K562 (cell line): ENCODE results near the gene RNF187. TPM values are rescaled to one million over a fixed set of nuclear protein-coding genes. Genes with fewer than 3 reads are reported as not detected.

ENCODE experiments used
- FOSL1 ChIP-seq: fragments of 200-800 bp; sonication (Bioruptor generic); conservative IDR thresholded peaks from 2 replicates; pipeline ENCODE4 v1.6.1; 2016; ENCODE audit warnings: missing genetic modification characterization, missing compliant biosample characterization
- HDAC1 ChIP-seq, 2 experiments: fragments of 450-650 bp; IDR thresholded peaks; 2 replicates each; pipeline ENCODE4 v1.6.1; 2016 to 2017; ENCODE audit warnings: inconsistent platforms in 1 of 2, mild to moderate bottlenecking in 1 of 2, moderate library complexity in 1 of 2
- MCM7 ChIP-seq, 2 experiments: fragments of 450-650 bp; IDR thresholded peaks; 2 replicates each; pipeline ENCODE4 v1.6.1; 2016 to 2018
- MLX ChIP-seq, 2 experiments: fragments of 450-650 bp in 1 of 2; sonication (generic) in 1 of 2; formaldehyde crosslinking; conservative IDR thresholded peaks; 2 replicates each; pipeline versions ENCODE4 v1.4.0 to v1.8.1; 2020 to 2022; ENCODE audit warnings: mild to moderate bottlenecking in 1 of 2, missing genetic modification reagents in 1 of 2
- MYBL2 ChIP-seq, 2 experiments: fragments of 450-650 bp in 1 of 2; sonication (generic) in 1 of 2; formaldehyde crosslinking in 1 of 2; IDR thresholded peaks; 2 replicates each; pipeline versions ENCODE4 v1.6.1 to v1.8.1; 2017 to 2022; ENCODE audit warnings: borderline replicate concordance in 1 of 2, inconsistent platforms in 1 of 2, low read depth in 1 of 2, mild to moderate bottlenecking in 1 of 2, missing genetic modification reagents in 1 of 2, moderate library complexity in 1 of 2
- NCOA4 ChIP-seq: fragments of 450-650 bp; IDR thresholded peaks from 2 replicates; pipeline ENCODE4 v1.6.1; 2018; ENCODE audit warnings: mild to moderate bottlenecking; ENCODE audit not compliant: partially characterized antibody
- PHB2 ChIP-seq: fragments of 450-650 bp; IDR thresholded peaks from 2 replicates; pipeline ENCODE4 v1.6.1; 2017; ENCODE audit warnings: low read depth
- POLR2AphosphoS2 ChIP-seq: IDR thresholded peaks from 2 replicates; pipeline ENCODE4 v1.6.1; 2012; ENCODE audit warnings: low read length, improper control_type of control experiment
- POLR2B ChIP-seq: fragments of 450-650 bp; IDR thresholded peaks from 2 replicates; pipeline ENCODE4 v1.6.1; 2018; ENCODE audit warnings: low read depth; ENCODE audit not compliant: partially characterized antibody
- SMARCA4 ChIP-seq: fragments of 450-650 bp; IDR thresholded peaks from 2 replicates; pipeline ENCODE4 v1.6.1; 2016
- THRB ChIP-seq: fragments of 450-650 bp; formaldehyde crosslinking; conservative IDR thresholded peaks from 2 replicates; pipeline ENCODE4 v1.4.0; 2022; ENCODE audit warnings: mild to moderate bottlenecking, missing genetic modification characterization
- ZBTB26 ChIP-seq: fragments of 450-650 bp; formaldehyde crosslinking; IDR thresholded peaks from 2 replicates; pipeline ENCODE4 v1.4.0; 2022; ENCODE audit warnings: missing genetic modification characterization
- ZBTB43 ChIP-seq: sonication (generic); formaldehyde crosslinking; IDR thresholded peaks from 2 replicates; pipeline ENCODE4 v1.8.0; 2023; ENCODE audit warnings: mild to moderate bottlenecking, missing genetic modification reagents
- ZNF316 ChIP-seq: fragments of 450-650 bp; IDR thresholded peaks from 2 replicates; pipeline ENCODE4 v1.6.1; 2016
- ZNF324 ChIP-seq: fragments of 250-450 bp; sonication (Bioruptor Pico); IDR thresholded peaks from 2 replicates; pipeline ENCODE4 v1.4.0; 2020; ENCODE audit warnings: mild to moderate bottlenecking
- polyA plus RNA-seq, 8 experiments: library from polyadenylated mRNA; depleted of rRNA in 4 of 8; stranded (reverse) in 5 of 8; unstranded in 3 of 8; fragments of >200 nt; fragmentation: Nextera tagmentation in 2 of 8; fragmentation: Illumina TruSeq in 1 of 8; extraction: Ambion mirVana in 2 of 8; extraction: Trizol in 1 of 8; gene quantifications; 2 replicates each; pipeline versions ENCODE4 v1.2.1 to v1.2.3, GENCODE V29; 2011 to 2014; ENCODE audit warnings: inconsistent platforms in 1 of 8, missing spikeins in 1 of 8
- total RNA-seq, 7 experiments: library from RNA; depleted of rRNA in 6 of 7; stranded (reverse); fragments of >200 nt in 6 of 7; fragmentation: Illumina TruSeq in 2 of 7; extraction: Trizol in 2 of 7; gene quantifications; 2 replicates each; pipeline versions ENCODE4 v1.2.1 to v1.2.3, GENCODE V29; 2011 to 2021; ENCODE audit warnings: low replicate concordance in 1 of 7

RNF187 gene
- total and polyA plus RNA-seq, 9 of the 15 experiments (the other 6 are each of a cell fraction or from before 2014, with no cell fraction given) = 2.3 to 119 (median 41.9) TPM

- TF ChIP-seq THRB (CRISPR knock-in tag) (peak; percentile 90; the same call in 1 of the 2 replicates), POLR2B (no peak), MCM7 (IDR thresholded peaks at IDR 0.05) (peak; percentile 76 to 89; a peak in 2 of 4 replicates), ZNF324 (CRISPR knock-in tag) (no peak), ZBTB43 (CRISPR knock-in tag) (no peak), POLR2AphosphoS2 (no peak), PHB2 (peak; percentile 65; the same call in 1 of the 2 replicates), HDAC1 (IDR thresholded peaks at IDR 0.05) (peak; percentile 47 to 58; a peak in 3 of 4 replicates), SMARCA4 (peak; percentile 43), MYBL2 (IDR thresholded peaks at IDR 0.05; ENCODE audit: low read depth) (0 out of 2 replicates have a peak, but pooled peaks have one; percentile 31), MYBL2 (CRISPR knock-in tag; IDR thresholded peaks at IDR 0.05; ENCODE audit: borderline replicate concordance) (no peak), FOSL1 (0 out of 2 replicates have a peak, but pooled peaks have one; percentile 16), ZBTB26 (peak; percentile 93), MLX (CRISPR knock-in tag; conservative IDR thresholded peaks at IDR 0.05) (no peak), ZNF316 (peak; percentile 19; the same call in 1 of the 2 replicates), NCOA4 (peak; percentile 71)
These were observed 23.7 kb downstream of the RNF187 start (continued) for GRCh38 chr1:228510803-228511413.
